GM12878 (cell line): ENCODE results near the gene FAM185A. TPM values are rescaled to one million over a fixed set of nuclear protein-coding genes. Genes with fewer than 3 reads are reported as not detected.

Source experiments
- ATAC-seq: fragments of 200-7000 bp; cut with Tn5 transposase; 3 replicates; pipeline ENCODE4 v1.9.1; 2020; ENCODE audit warnings: mild to moderate bottlenecking, moderate library complexity
- BruUV-seq: library from RNA; stranded (reverse); fragments of 400-500 nt; replicated peaks from 2 replicates; lab custom pipeline; 2021; lab: Mats Ljungman, UMichigan
- CTCF ChIA-PET: fragments of 300-600 bp; sonication (Branson Sonifier 250); formaldehyde crosslinking; extraction: SDS; loops from one replicate; lab custom pipeline; 2021; ENCODE audit warnings: inconsistent platforms; lab: Yijun Ruan, JAX
- POLR2A ChIA-PET: fragments of 350-600 bp; formaldehyde crosslinking; extraction: SDS; loops from one replicate; lab custom pipeline; 2021; ENCODE audit warnings: inconsistent platforms; lab: Charles Lee
- RAD21 ChIA-PET: fragments of 300-600 bp; sonication (Branson Sonifier 250); formaldehyde crosslinking; loops from one replicate; lab custom pipeline; 2023; ENCODE audit warnings: antibody characterized with exemption; ENCODE audit not compliant: unreplicated experiment; lab: Charles Lee
- SMC1A ChIA-PET: fragments of 300-600 bp; sonication (Branson Sonifier 250); formaldehyde crosslinking; loops from one replicate; lab custom pipeline; 2023; ENCODE audit not compliant: unreplicated experiment, uncharacterized antibody; lab: Charles Lee
- DNase-seq: peaks from one replicate; pipeline ENCODE4 v3.0.0-alpha.2; 2011; ENCODE audit warnings: low read depth, low spot score
- FAIRE-seq: peaks from 3 replicates; lab custom pipeline; 2011; peaks lifted over from hg19 to GRCh38; lab: Jason Lieb, UNC
- H2AFZ ChIP-seq: 2 replicates; pipeline ENCODE4 v1.6.0; 2011; ENCODE audit warnings: low read depth, low read length, control low read depth; ENCODE audit not compliant: control insufficient read depth
- H3K27ac ChIP-seq: 2 replicates; pipeline ENCODE4 v1.5.1; 2011; ENCODE audit warnings: control low read depth; ENCODE audit not compliant: control insufficient read depth, insufficient read depth
- H3K27me3 ChIP-seq, 2 experiments: replicated peaks in 1 of 2; 2 replicates each; pipeline versions ENCODE4 v1.6.0 to v1.6.1; 2011; ENCODE audit warnings: low read length in 1 of 2; ENCODE audit not compliant: control insufficient read depth in 2 of 2, insufficient read depth in 2 of 2
- H3K36me3 ChIP-seq, 2 experiments: 2 replicates each; pipeline ENCODE4 v1.5.1; 2011; ENCODE audit warnings: low read length in 1 of 2; ENCODE audit not compliant: control insufficient read depth in 2 of 2, insufficient read depth in 2 of 2
- H3K4me1 ChIP-seq: 2 replicates; pipeline ENCODE4 v1.6.1; 2011; ENCODE audit warnings: mild to moderate bottlenecking, low read length, moderate library complexity, mixed read lengths; ENCODE audit not compliant: control insufficient read depth, insufficient read depth
- H3K4me2 ChIP-seq: 2 replicates; pipeline ENCODE4 v1.6.0; 2011; ENCODE audit warnings: control low read depth; ENCODE audit not compliant: control insufficient read depth, insufficient read depth
- H3K4me3 ChIP-seq: fragments of 200-600 bp; sonication (generic); 2 replicates; pipeline ENCODE4 v1.5.1; 2016
- H3K79me2 ChIP-seq: 2 replicates; pipeline ENCODE4 v1.6.0; 2011; ENCODE audit warnings: low read length; ENCODE audit not compliant: control insufficient read depth, insufficient read depth
- H3K9ac ChIP-seq: 2 replicates; pipeline ENCODE4 v1.8.0; 2011; ENCODE audit warnings: low read length, control low read depth, mixed read lengths; ENCODE audit not compliant: control insufficient read depth, insufficient read depth
- H3K9me3 ChIP-seq: replicated peaks from 3 replicates; pipeline ENCODE4 v1.5.1; 2011; ENCODE audit warnings: mild to moderate bottlenecking, low read length; ENCODE audit not compliant: control insufficient read depth, insufficient read depth
- H4K20me1 ChIP-seq: 2 replicates; pipeline ENCODE4 v1.6.0; 2011; ENCODE audit not compliant: control insufficient read depth, insufficient read depth
- EED ChIP-seq: sonication (generic); IDR thresholded peaks from 2 replicates; pipeline ENCODE4 v1.6.1; 2016; ENCODE audit warnings: antibody characterized with exemption, low read depth
- ESRRA ChIP-seq: IDR thresholded peaks from 2 replicates; pipeline ENCODE4 v1.6.1; 2012; ENCODE audit warnings: mild to moderate bottlenecking, low read length, improper control_type of control experiment
- EZH2 ChIP-seq: IDR thresholded peaks from 2 replicates; pipeline ENCODE4 v1.6.1; 2012; ENCODE audit warnings: low read depth, mild to moderate bottlenecking, control low read depth, inconsistent platforms, low read length, borderline replicate concordance; ENCODE audit not compliant: control insufficient read depth
- FOS ChIP-seq: IDR thresholded peaks from 3 replicates; pipeline ENCODE4 v1.6.1; 2011; ENCODE audit warnings: borderline replicate concordance; ENCODE audit not compliant: insufficient read length; ENCODE audit errors: extremely low read depth
- GATAD2B ChIP-seq: fragments of 450-650 bp; conservative IDR thresholded peaks from 2 replicates; pipeline ENCODE4 v1.6.1; 2017; ENCODE audit warnings: low read depth, mild to moderate bottlenecking, moderate library complexity
- HDAC6 ChIP-seq: fragments of 200-600 bp; sonication (generic); IDR thresholded peaks from one replicate; pipeline ENCODE4 v1.8.0; 2017; ENCODE audit warnings: antibody characterized with exemption; ENCODE audit not compliant: unreplicated experiment
- IRF4 ChIP-seq: IDR thresholded peaks from 2 replicates; pipeline ENCODE4 v1.6.1; 2011; ENCODE audit warnings: low read depth, low read length
- JUNB ChIP-seq: IDR thresholded peaks from 2 replicates; pipeline ENCODE4 v1.6.1; 2016; ENCODE audit warnings: antibody characterized with exemption, mild to moderate bottlenecking
- NBN ChIP-seq: fragments of 450-650 bp; IDR thresholded peaks from 2 replicates; pipeline ENCODE4 v1.6.1; 2016
- NFIC ChIP-seq: IDR thresholded peaks from 2 replicates; pipeline ENCODE4 v1.6.1; 2012; ENCODE audit warnings: low read depth, mild to moderate bottlenecking, inconsistent platforms, low read length, moderate library complexity
- NRF1 ChIP-seq: conservative IDR thresholded peaks from 2 replicates; pipeline ENCODE4 v1.6.1; 2011; ENCODE audit warnings: mild to moderate bottlenecking, low read depth, low read length, improper control_type of control experiment
- POLR2AphosphoS5 ChIP-seq: IDR thresholded peaks from 2 replicates; pipeline ENCODE4 v1.6.1; 2011; ENCODE audit warnings: mild to moderate bottlenecking, low read length, inconsistent platforms
- RUNX3 ChIP-seq: IDR thresholded peaks from 2 replicates; pipeline ENCODE4 v1.6.1; 2012; ENCODE audit warnings: low read length, inconsistent platforms
- SUPT20H ChIP-seq: IDR thresholded peaks from 2 replicates; pipeline ENCODE4 v1.6.1; 2011; ENCODE audit warnings: low read depth, mild to moderate bottlenecking, low read length, moderate library complexity, borderline replicate concordance; ENCODE audit not compliant: control insufficient read depth
- TCF12 ChIP-seq: IDR thresholded peaks from 2 replicates; pipeline ENCODE4 v1.6.1; 2011; ENCODE audit warnings: low read depth, mild to moderate bottlenecking, low read length
- TCF7 ChIP-seq: IDR thresholded peaks from 2 replicates; pipeline ENCODE4 v1.6.1; 2014; ENCODE audit warnings: antibody characterized with exemption, borderline replicate concordance
- ZNF384 ChIP-seq: IDR thresholded peaks from 2 replicates; pipeline ENCODE4 v1.6.1; 2012; ENCODE audit warnings: low read depth, mild to moderate bottlenecking, low read length, improper control_type of control experiment, borderline replicate concordance
- ZSCAN29 ChIP-seq: fragments of 450-650 bp; IDR thresholded peaks from 2 replicates; pipeline ENCODE4 v1.6.1; 2017; ENCODE audit warnings: mild to moderate bottlenecking, moderate library complexity
- WGBS: methylation state at CpG from one replicate; pipeline ENCODE4 v1.1.6; 2016; ENCODE audit warnings: low lambda C conversion rate; ENCODE audit not compliant: insufficient replicate concordance, insufficient coverage; ENCODE audit errors: missing lambda C conversion rate; 5-methylcytosine and 5-hydroxymethylcytosine counted together
- in situ Hi-C: fragments of 300-500 bp; cut with MboI; formaldehyde crosslinking; loops from 9 replicates; pipeline ENCODE4 v1.14.3; 2018; ENCODE audit warnings: mixed read lengths
- intact Hi-C: fragments of 100-400 bp; cut with micrococcal nuclease; formaldehyde crosslinking; loops from one replicate; pipeline ENCODE4 v1.14.2; 2022; ENCODE audit not compliant: unreplicated experiment
- polyA plus RNA-seq, 11 experiments: library from polyadenylated mRNA; depleted of rRNA in 4 of 11; unstranded in 6 of 11; stranded (reverse) in 5 of 11; fragments of >200 nt; fragmentation: Nextera tagmentation in 4 of 11; fragmentation: Illumina TruSeq in 1 of 11; extraction: Ambion mirVana in 4 of 11; extraction: Trizol in 1 of 11; gene quantifications; 1 replicate in 1 of 11; 2 replicates in 10 of 11; pipeline versions ENCODE4 v1.2.1 to v1.2.3, GENCODE V29; 2011 to 2016; ENCODE audit warnings: inconsistent platforms in 2 of 11, missing spikeins in 2 of 11, low read depth in 1 of 11
- total RNA-seq, 4 experiments: library from RNA; depleted of rRNA in 3 of 4; stranded (reverse); fragments of >200 nt in 3 of 4; fragmentation: Illumina TruSeq in 1 of 4; extraction: Trizol in 1 of 4; gene quantifications; 2 replicates each; pipeline versions ENCODE4 v1.2.1 to v1.2.3, GENCODE V29; 2013 to 2021
- TF ChIP-seq, protein P1 (sequence below): IDR thresholded peaks from 2 replicates; pipeline ENCODE4 v1.6.1; 2012; ENCODE audit warnings: low read length, inconsistent platforms
- TF ChIP-seq, protein P2 (sequence below): IDR thresholded peaks from 2 replicates; pipeline ENCODE4 v1.6.1; 2012; ENCODE audit warnings: low read depth, low read length, improper control_type of control experiment

FAM185A gene
- total and polyA plus RNA-seq, 10 of the 15 experiments (the other 5 are each of a cell fraction or from before 2014, with no cell fraction given): 1.9 to 12.8 (median 8.6) TPM

DNA sequence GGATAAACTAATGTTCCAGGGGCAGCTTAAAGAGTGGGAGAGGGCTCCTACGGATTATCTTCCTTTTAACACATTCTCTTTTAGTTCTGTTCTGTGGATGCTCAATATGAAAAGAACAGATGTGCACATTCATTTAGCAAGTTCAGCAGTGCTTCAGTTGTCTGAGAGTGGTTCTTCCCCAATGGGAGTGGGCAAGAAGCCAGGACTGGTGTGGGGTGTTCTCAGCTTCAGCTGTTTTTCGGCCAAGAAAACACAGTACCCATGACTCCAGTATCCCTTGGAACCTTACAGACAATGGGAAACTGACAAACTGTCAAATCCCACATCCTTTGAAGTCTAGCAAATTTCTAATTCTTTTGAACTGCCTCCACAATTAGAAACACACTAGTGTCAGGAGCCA lies 92.5 kb downstream of the FAM185A start:
- H3K4me1 ChIP-seq: peaks cover 10% of the 10 kb centered on the region
- no peaks in the 10 kb centered on the region for H3K9me3 ChIP-seq
- DNase-seq (peak; percentile 24), FAIRE-seq (no peak), ATAC-seq (peak; percentile 14; the same call in 1 of the 3 replicates)
- BruUV-seq: no TSS peak
- ChIA-PET RAD21 (no interaction called here), SMC1A (no interaction called here), CTCF (no interaction called here), POLR2A (no interaction called here)
- no peaks in the 10 kb centered on the region for H3K36me3 ChIP-seq
- intact Hi-C loops (no loop called here), in situ Hi-C loops (no loop called here)
- H3K79me2 ChIP-seq: no peaks in the 10 kb centered on the region
- TF ChIP-seq, protein P1, sequence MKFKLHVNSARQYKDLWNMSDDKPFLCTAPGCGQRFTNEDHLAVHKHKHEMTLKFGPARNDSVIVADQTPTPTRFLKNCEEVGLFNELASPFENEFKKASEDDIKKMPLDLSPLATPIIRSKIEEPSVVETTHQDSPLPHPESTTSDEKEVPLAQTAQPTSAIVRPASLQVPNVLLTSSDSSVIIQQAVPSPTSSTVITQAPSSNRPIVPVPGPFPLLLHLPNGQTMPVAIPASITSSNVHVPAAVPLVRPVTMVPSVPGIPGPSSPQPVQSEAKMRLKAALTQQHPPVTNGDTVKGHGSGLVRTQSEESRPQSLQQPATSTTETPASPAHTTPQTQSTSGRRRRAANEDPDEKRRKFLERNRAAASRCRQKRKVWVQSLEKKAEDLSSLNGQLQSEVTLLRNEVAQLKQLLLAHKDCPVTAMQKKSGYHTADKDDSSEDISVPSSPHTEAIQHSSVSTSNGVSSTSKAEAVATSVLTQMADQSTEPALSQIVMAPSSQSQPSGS: peak; percentile 40; the same call in 1 of the 2 replicates
- TF ChIP-seq NFIC: peak; percentile 35; the same call in 1 of the 2 replicates
- TF ChIP-seq NRF1: no peak
- no peak for TF ChIP-seq ZSCAN29
- no peak for TF ChIP-seq POLR2AphosphoS5
- TF ChIP-seq TCF7: no peak
- no peak for TF ChIP-seq HDAC6
- no peak for TF ChIP-seq SUPT20H
- no peak for TF ChIP-seq ZNF384
- no peak for TF ChIP-seq ESRRA
- TF ChIP-seq RUNX3: peak; percentile 70
- TF ChIP-seq JUNB: peak; percentile 68
- no peak for TF ChIP-seq GATAD2B
- no peak for TF ChIP-seq FOS
- peak; percentile 38; the same call in 1 of the 2 replicates for TF ChIP-seq EED
- no peak for TF ChIP-seq EZH2
- TF ChIP-seq IRF4: peak; percentile 68
- TF ChIP-seq NBN: no peak
- 0 out of 2 replicates have a peak, but pooled peaks have one; percentile 45 for TF ChIP-seq TCF12
- TF ChIP-seq, protein P2, sequence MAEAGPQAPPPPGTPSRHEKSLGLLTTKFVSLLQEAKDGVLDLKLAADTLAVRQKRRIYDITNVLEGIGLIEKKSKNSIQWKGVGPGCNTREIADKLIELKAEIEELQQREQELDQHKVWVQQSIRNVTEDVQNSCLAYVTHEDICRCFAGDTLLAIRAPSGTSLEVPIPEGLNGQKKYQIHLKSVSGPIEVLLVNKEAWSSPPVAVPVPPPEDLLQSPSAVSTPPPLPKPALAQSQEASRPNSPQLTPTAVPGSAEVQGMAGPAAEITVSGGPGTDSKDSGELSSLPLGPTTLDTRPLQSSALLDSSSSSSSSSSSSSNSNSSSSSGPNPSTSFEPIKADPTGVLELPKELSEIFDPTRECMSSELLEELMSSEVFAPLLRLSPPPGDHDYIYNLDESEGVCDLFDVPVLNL: no peak
- no peaks in the 10 kb centered on the region for H3K27me3 ChIP-seq
- no peak overlapping the region for H3K4me3 ChIP-seq
- H3K4me2 ChIP-seq: no peak overlapping the region
- no peak overlapping the region for H3K9ac ChIP-seq
- 17% methylated on average over 2 of the region's 2 CpGs for WGBS
- H2AFZ ChIP-seq: no peak overlapping the region
- H4K20me1 ChIP-seq: no peaks in the 10 kb centered on the region
- no peak overlapping the region for H3K27ac ChIP-seq
